ENCODE results near the gene PPP1R37. TPM values are rescaled to one million over a fixed set of nuclear protein-coding genes. Genes with fewer than 3 reads are reported as not detected.

PPP1R37 gene
- total RNA-seq: 10 to 100 TPM; 21.7 to 22.9 TPM

- peak; percentile 94 for DNase-seq (ENCODE audit: low spot score)
- Histone ChIP-seq H3K36me3 (peaks cover 8% of the 10 kb centered on the region), H3K9me3 (no peaks in the 10 kb centered on the region), H3K27ac (peak within 1 kb of the TSS; percentile 85 to 88), H3K4me1 (peaks cover 0 to 59% of the 10 kb centered on the region in 2 donors), H3K4me3 (peak within 1 kb of the TSS; percentile 69 to 97), H3K27me3 (no peaks in the 10 kb centered on the region)
- TF ChIP-seq CTCF (IDR thresholded peaks at IDR 0.05): peak; percentile 19 to 53
Observed at GRCh38 chr19:45092747-45093678, at the start of gene PPP1R37. Gene PPP1R37 (plus strand): TSS chr19:45093179. CDS start chr19:45093326, 147 bp downstream.

GRCh38 chr19:45045671-45046353, 47.2 kb upstream of the PPP1R37 start:
- H3K4me3 ChIP-seq: no peak overlapping the region
- DNase-seq (ENCODE audit: low spot score): no peak
- no peaks in the 10 kb centered on the region for H3K27me3 ChIP-seq
- peaks cover 0 to 49% of the 10 kb centered on the region in 2 donors for H3K4me1 ChIP-seq
- H3K27ac ChIP-seq: no peak overlapping the region
- no peaks in the 10 kb centered on the region for H3K9me3 ChIP-seq
- peaks cover 55% of the 10 kb centered on the region for H3K36me3 ChIP-seq
- no peak for TF ChIP-seq CTCF (IDR thresholded peaks at IDR 0.05)

GRCh38 chr19:45046355-45046754, 46.6 kb upstream of the PPP1R37 start:
- no peaks in the 10 kb centered on the region for H3K9me3 ChIP-seq
- TF ChIP-seq CTCF (IDR thresholded peaks at IDR 0.05): no peak
- peaks cover 0 to 44% of the 10 kb centered on the region in 2 donors for H3K4me1 ChIP-seq
- H3K27me3 ChIP-seq: no peaks in the 10 kb centered on the region
- peaks cover 51% of the 10 kb centered on the region for H3K36me3 ChIP-seq
- no peak overlapping the region for H3K4me3 ChIP-seq
- no peak overlapping the region for H3K27ac ChIP-seq
- no peak for DNase-seq (ENCODE audit: low spot score)

- Histone ChIP-seq H3K4me1 (peaks cover 0 to 34% of the 10 kb centered on the region in 2 donors), H3K27ac (no peak overlapping the region), H3K36me3 (peaks cover 41% of the 10 kb centered on the region), H3K27me3 (no peaks in the 10 kb centered on the region), H3K4me3 (no peak overlapping the region), H3K9me3 (no peaks in the 10 kb centered on the region)
- no peak for DNase-seq (ENCODE audit: low spot score)
- no peak for TF ChIP-seq CTCF (IDR thresholded peaks at IDR 0.05)
Observed at GRCh38 chr19:45047188-45047797, 45.7 kb upstream of the PPP1R37 start.

- H3K36me3 ChIP-seq: peaks cover 37% of the 10 kb centered on the region
- H3K27ac ChIP-seq: peak overlapping the region in 1 of 2 donors; percentile 31
- TF ChIP-seq CTCF (IDR thresholded peaks at IDR 0.05): no peak
- no peak overlapping the region for H3K4me3 ChIP-seq
- DNase-seq (ENCODE audit: low spot score): no peak
- no peaks in the 10 kb centered on the region for H3K27me3 ChIP-seq
- peaks cover 0 to 31% of the 10 kb centered on the region in 2 donors for H3K4me1 ChIP-seq
- no peaks in the 10 kb centered on the region for H3K9me3 ChIP-seq
Observed at GRCh38 chr19:45049073-45049736, 43.8 kb upstream of the PPP1R37 start.

All from right atrium auricular region (tissue), 2 donors.